Breast epithelium (tissue), 4 donors: ENCODE measurements around the gene NEO1. TPM values are rescaled to one million over a fixed set of nuclear protein-coding genes. Genes with fewer than 3 reads are reported as not detected.

Source experiments
- DNase-seq, 2 donors: peaks; one replicate each; pipeline ENCODE4 v3.0.0-alpha.2; 2019; ENCODE audit warnings: low spot score in 2 of 2
- H3K27ac ChIP-seq, 2 donors: fragments of 200-600 bp; sonication (generic) in 1 of 2; one replicate each; pipeline ENCODE4 v1.5.1; 2016 to 2019; ENCODE audit warnings: mild to moderate bottlenecking in 1 of 2
- H3K27me3 ChIP-seq, 2 donors: fragments of 200-600 bp; sonication (generic) in 1 of 2; one replicate each; pipeline versions ENCODE4 v1.5.1 to v1.6.0; 2017 to 2019; ENCODE audit warnings: control low read depth in 1 of 2, mild to moderate bottlenecking in 1 of 2
- H3K36me3 ChIP-seq: fragments of 200-600 bp; one replicate; pipeline ENCODE4 v1.5.1; 2019
- H3K4me1 ChIP-seq, 2 donors: fragments of 200-600 bp; sonication (generic); one replicate each; pipeline ENCODE4 v1.5.1; 2016 to 2019; ENCODE audit warnings: control low read depth in 1 of 2
- H3K4me3 ChIP-seq, 3 donors: fragments of 200-600 bp; sonication (generic); 1 replicate in 2 of 3; 2 replicates in 1 of 3; pipeline ENCODE4 v1.5.1; 2016 to 2019; ENCODE audit warnings: mild to moderate bottlenecking in 3 of 3, moderate library complexity in 2 of 3
- H3K9me3 ChIP-seq, 2 donors: fragments of 200-600 bp; sonication (generic) in 1 of 2; one replicate each; pipeline ENCODE4 v1.5.1; 2016 to 2019; ENCODE audit warnings: control low read depth in 1 of 2
- CTCF ChIP-seq, 3 donors: fragments of 450-650 bp; IDR thresholded peaks; one replicate each; pipeline ENCODE4 v1.5.1; 2016 to 2017; ENCODE audit warnings: antibody characterized with exemption in 3 of 3, mild to moderate bottlenecking in 3 of 3, moderate library complexity in 3 of 3
- POLR2A ChIP-seq: fragments of 450-650 bp; IDR thresholded peaks from one replicate; pipeline ENCODE4 v1.6.1; 2016; ENCODE audit warnings: antibody characterized with exemption, mild to moderate bottlenecking, moderate library complexity
- POLR2AphosphoS5 ChIP-seq, 3 donors: sonication (generic); formaldehyde crosslinking; IDR thresholded peaks; one replicate each; pipeline ENCODE4 v1.6.1; 2017; ENCODE audit warnings: antibody characterized with exemption in 3 of 3
- intact Hi-C: fragments of 100-400 bp; cut with DNase I; formaldehyde crosslinking; loops from one replicate; pipeline ENCODE4 v1.15.1; 2023; ENCODE audit warnings: low total_unique reads
- total RNA-seq, 3 donors: library from RNA; depleted of rRNA; stranded (reverse); fragments of >200 nt; gene quantifications; one replicate each; pipeline ENCODE4 v1.1.0, GENCODE V29; 2016

Gene NEO1
- total RNA-seq, 3 donors from 2014 or later: 21.3 to 66.3 (median 27.5) TPM

GRCh38 chr15:73284090-73284716 lies 231.9 kb downstream of the NEO1 start:
- H3K4me3 ChIP-seq: no peak overlapping the region
- H3K27me3 ChIP-seq: no peaks in the 10 kb centered on the region
- no peak for DNase-seq
- no peak for TF ChIP-seq POLR2AphosphoS5 (IDR thresholded peaks at IDR 0.05)
- H3K27ac ChIP-seq: no peak overlapping the region
- H3K9me3 ChIP-seq: no peaks in the 10 kb centered on the region
- intact Hi-C loops: no loop called here
- H3K4me1 ChIP-seq: no peaks in the 10 kb centered on the region
- H3K36me3 ChIP-seq: no peaks in the 10 kb centered on the region

- Histone ChIP-seq H3K27ac (no peak overlapping the region), H3K36me3 (no peaks in the 10 kb centered on the region), H3K4me1 (no peaks in the 10 kb centered on the region), H3K9me3 (no peaks in the 10 kb centered on the region), H3K27me3 (no peaks in the 10 kb centered on the region), H3K4me3 (no peak overlapping the region)
- intact Hi-C loops: no loop called here
- TF ChIP-seq POLR2A (no peak), POLR2AphosphoS5 (IDR thresholded peaks at IDR 0.05) (no peak), CTCF (IDR thresholded peaks at IDR 0.05) (no peak)
- no peak for DNase-seq
Observed at GRCh38 chr15:73286311-73286710, 234.0 kb downstream of the NEO1 start.

- Histone ChIP-seq H3K4me3 (no peak overlapping the region), H3K9me3 (no peaks in the 10 kb centered on the region), H3K4me1 (no peaks in the 10 kb centered on the region), H3K27me3 (no peaks in the 10 kb centered on the region), H3K36me3 (no peaks in the 10 kb centered on the region), H3K27ac (no peak overlapping the region)
- no peak for TF ChIP-seq POLR2AphosphoS5 (IDR thresholded peaks at IDR 0.05)
- TF ChIP-seq POLR2A: no peak
- TF ChIP-seq CTCF (IDR thresholded peaks at IDR 0.05): no peak
- no peak for DNase-seq
- intact Hi-C loops: no loop called here
Observed at GRCh38 chr15:73287019-73287418, 234.8 kb downstream of the NEO1 start.

GRCh38 chr15:73291441-73291840 lies 239.2 kb downstream of the NEO1 start:
- TF ChIP-seq POLR2AphosphoS5 (IDR thresholded peaks at IDR 0.05) (no peak), POLR2A (no peak), CTCF (IDR thresholded peaks at IDR 0.05) (no peak)
- H3K9me3 ChIP-seq: no peaks in the 10 kb centered on the region
- no peak overlapping the region for H3K4me3 ChIP-seq
- DNase-seq: no peak
- no peak overlapping the region for H3K27ac ChIP-seq
- intact Hi-C loops: no loop called here
- H3K27me3 ChIP-seq: no peaks in the 10 kb centered on the region
- no peaks in the 10 kb centered on the region for H3K36me3 ChIP-seq
- H3K4me1 ChIP-seq: no peaks in the 10 kb centered on the region

- DNase-seq: no peak
- H3K9me3 ChIP-seq: no peaks in the 10 kb centered on the region
- no peak overlapping the region for H3K4me3 ChIP-seq
- no peaks in the 10 kb centered on the region for H3K4me1 ChIP-seq
- no peak overlapping the region for H3K27ac ChIP-seq
- no peaks in the 10 kb centered on the region for H3K36me3 ChIP-seq
- H3K27me3 ChIP-seq: no peaks in the 10 kb centered on the region
- TF ChIP-seq POLR2A (no peak), POLR2AphosphoS5 (IDR thresholded peaks at IDR 0.05) (no peak), CTCF (IDR thresholded peaks at IDR 0.05) (no peak)
- intact Hi-C loops: no loop called here
Observed at GRCh38 chr15:73293773-73294172, 241.5 kb downstream of the NEO1 start.
